HG03064 (cell line): Measurements from ENCODE around the gene RGS6.
"Not testable (repeated sequence)": the region's sequence is repeated elsewhere in the genome, so short reads cannot be mapped to it uniquely, and the experiment has no call there.

ENCODE experiments used
- ATAC-seq: cut with Tn5 transposase; IDR thresholded peaks from one replicate; pipeline ENCODE4 v1.9.1; 2021; ENCODE audit warnings: low read depth; ENCODE audit not compliant: unreplicated experiment

RGS6 gene

GRCh38 chr14:72434856-72435255, 502.6 kb downstream of the RGS6 start:
- ATAC-seq, result no peak

GRCh38 chr14:72439707-72440106, 507.5 kb downstream of the RGS6 start:
- no peak for ATAC-seq

- no peak for ATAC-seq
Measured at GRCh38 chr14:72443256-72443655, 511.0 kb downstream of the RGS6 start.

GRCh38 chr14:72443991-72444441, 511.8 kb downstream of the RGS6 start:
- ATAC-seq, result no peak

GRCh38 chr14:72444701-72445100, 512.5 kb downstream of the RGS6 start:
- no peak for ATAC-seq

- ATAC-seq, result no peak
Measured at GRCh38 chr14:72448212-72448611, 516.0 kb downstream of the RGS6 start.

GRCh38 chr14:72450473-72451044, 518.3 kb downstream of the RGS6 start:
- ATAC-seq, result peak; percentile 22

- peak; percentile 62 for ATAC-seq
Measured at GRCh38 chr14:72451054-72451972, 519.1 kb downstream of the RGS6 start.

- no peak for ATAC-seq
Measured at GRCh38 chr14:72452774-72453173, 520.5 kb downstream of the RGS6 start.

GRCh38 chr14:72454388-72455160, 522.3 kb downstream of the RGS6 start:
- ATAC-seq, result no peak

- ATAC-seq, result no peak
Measured at GRCh38 chr14:72457641-72458040, 525.4 kb downstream of the RGS6 start.

- ATAC-seq, result no peak
Measured at GRCh38 chr14:72462056-72462455, 529.8 kb downstream of the RGS6 start.

- ATAC-seq, result no peak
Measured at GRCh38 chr14:72463291-72463866, 531.1 kb downstream of the RGS6 start.

- ATAC-seq, result no peak
Measured at GRCh38 chr14:72464226-72464625, 532.0 kb downstream of the RGS6 start.

- ATAC-seq, result no peak
Measured at GRCh38 chr14:72466325-72466724, 534.1 kb downstream of the RGS6 start.

GRCh38 chr14:72471346-72471745, 539.1 kb downstream of the RGS6 start:
- ATAC-seq, result no peak

GRCh38 chr14:72472845-72473244, 540.6 kb downstream of the RGS6 start:
- no peak for ATAC-seq

GRCh38 chr14:72476657-72477499, 544.6 kb downstream of the RGS6 start:
- peak; percentile 83 for ATAC-seq

- ATAC-seq, result not testable (repeated sequence)
Measured at GRCh38 chr14:72477578-72477977, 545.3 kb downstream of the RGS6 start.

- ATAC-seq, result no peak
Measured at GRCh38 chr14:72478471-72478893, 546.3 kb downstream of the RGS6 start.
